GM12873 (cell line): ENCODE results near the gene ZFAND3.

Source experiments
- TF ChIP-seq, protein P1 (sequence below): IDR thresholded peaks from 2 replicates; pipeline ENCODE4 v1.5.1; 2012; ENCODE audit warnings: low read depth, mild to moderate bottlenecking, moderate library complexity, low read length, control low read depth; ENCODE audit not compliant: insufficient read depth; ENCODE audit errors: missing control alignments

Gene ZFAND3

DNA sequence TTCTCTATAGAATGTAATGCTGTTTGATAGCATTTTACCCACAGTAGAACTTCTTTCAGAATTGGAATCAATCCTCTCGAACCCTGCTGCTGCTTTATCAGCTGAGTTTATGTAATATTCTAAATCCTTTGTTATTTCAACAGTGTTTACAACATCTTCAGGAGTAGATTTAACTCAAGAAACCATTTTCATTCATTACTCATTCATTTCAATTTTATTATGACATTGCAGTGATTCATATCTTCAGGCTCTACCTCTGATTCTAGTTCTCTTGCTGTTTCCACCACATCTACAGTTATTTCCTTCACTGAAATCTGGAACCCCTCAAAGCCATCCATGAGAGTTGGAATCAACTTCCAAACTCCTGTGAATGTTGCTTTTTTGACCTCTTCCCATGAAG, 93.7 kb downstream of the ZFAND3 start:
- TF ChIP-seq, protein P1, sequence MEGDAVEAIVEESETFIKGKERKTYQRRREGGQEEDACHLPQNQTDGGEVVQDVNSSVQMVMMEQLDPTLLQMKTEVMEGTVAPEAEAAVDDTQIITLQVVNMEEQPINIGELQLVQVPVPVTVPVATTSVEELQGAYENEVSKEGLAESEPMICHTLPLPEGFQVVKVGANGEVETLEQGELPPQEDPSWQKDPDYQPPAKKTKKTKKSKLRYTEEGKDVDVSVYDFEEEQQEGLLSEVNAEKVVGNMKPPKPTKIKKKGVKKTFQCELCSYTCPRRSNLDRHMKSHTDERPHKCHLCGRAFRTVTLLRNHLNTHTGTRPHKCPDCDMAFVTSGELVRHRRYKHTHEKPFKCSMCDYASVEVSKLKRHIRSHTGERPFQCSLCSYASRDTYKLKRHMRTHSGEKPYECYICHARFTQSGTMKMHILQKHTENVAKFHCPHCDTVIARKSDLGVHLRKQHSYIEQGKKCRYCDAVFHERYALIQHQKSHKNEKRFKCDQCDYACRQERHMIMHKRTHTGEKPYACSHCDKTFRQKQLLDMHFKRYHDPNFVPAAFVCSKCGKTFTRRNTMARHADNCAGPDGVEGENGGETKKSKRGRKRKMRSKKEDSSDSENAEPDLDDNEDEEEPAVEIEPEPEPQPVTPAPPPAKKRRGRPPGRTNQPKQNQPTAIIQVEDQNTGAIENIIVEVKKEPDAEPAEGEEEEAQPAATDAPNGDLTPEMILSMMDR: no peak

DNA sequence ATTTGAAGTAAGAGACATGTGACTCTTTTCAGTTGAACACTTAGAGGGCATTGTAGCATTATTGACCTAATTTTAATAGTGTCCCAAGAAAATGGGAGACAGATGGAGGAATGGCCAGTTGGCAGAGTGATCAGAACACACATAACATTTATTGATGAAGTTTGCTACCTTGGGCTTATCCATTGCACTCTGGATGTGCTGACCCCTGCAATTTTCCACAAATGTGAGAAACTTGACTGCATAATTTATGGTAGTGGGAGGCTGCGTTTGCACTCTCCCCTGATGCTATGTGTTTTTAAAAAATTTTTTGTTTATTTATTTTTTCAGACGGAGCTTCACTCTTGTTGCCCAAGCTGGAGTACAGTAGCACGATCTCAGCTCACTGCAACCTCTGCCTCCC, 95.9 kb downstream of the ZFAND3 start:
- TF ChIP-seq, protein P1: no peak

DNA sequence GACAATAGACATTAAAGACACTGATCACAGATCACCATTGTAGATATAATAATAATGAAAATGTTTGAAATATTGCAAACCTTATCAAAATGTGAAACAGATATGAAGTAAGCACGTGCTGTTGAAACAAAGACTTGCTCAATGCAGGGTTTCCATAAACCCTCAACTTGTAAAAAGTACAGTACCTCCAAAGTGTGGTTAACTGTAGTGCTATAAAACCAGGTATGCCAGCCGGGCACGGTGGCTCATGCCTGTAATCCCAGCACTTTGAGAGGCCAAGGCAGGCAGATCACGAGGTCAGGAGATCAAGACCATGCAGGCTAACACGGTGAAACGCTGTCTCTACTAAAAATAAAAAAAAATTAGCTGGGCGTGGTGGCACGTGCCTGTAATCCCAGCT, 96.6 kb downstream of the ZFAND3 start:
- TF ChIP-seq, protein P1: no peak

DNA sequence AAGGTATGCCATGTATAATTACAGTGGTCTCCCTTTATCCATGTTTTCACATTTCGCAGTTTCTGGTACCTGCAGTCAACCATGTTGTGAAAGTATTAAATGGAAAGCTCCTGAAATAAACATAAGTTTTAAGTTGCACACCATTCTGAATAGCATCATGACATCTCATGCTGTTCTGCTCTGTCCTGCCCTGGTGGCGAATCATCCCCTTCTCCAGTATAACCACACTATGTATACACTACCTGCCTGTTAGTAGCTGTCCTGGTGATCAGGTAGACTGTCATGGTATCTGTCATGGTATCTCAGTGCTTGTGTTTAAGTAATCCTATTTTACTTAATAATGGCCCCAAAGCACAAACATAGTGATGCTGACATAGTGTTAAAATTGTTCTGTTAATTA, 97.1 kb downstream of the ZFAND3 start:
- TF ChIP-seq, protein P1: no peak

DNA sequence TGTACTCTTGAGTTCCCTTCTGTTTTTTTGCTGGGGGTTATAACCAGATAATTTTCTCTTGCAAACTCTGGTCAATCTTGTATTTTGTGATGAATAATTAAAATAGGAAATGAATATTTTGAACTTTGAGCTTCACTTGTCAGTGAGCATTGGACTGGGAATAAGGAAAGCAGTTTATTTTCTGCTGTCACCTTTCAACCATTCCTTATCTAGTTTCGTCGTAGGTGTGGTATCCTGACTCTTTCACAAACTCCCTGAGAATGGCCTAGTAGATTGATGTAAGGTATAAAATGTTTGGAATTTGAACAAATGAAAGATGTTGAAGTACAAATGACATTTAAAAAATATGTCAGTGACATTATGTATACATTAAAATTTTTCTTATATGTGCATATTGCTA, 98.0 kb downstream of the ZFAND3 start:
- TF ChIP-seq, protein P1: no peak

DNA sequence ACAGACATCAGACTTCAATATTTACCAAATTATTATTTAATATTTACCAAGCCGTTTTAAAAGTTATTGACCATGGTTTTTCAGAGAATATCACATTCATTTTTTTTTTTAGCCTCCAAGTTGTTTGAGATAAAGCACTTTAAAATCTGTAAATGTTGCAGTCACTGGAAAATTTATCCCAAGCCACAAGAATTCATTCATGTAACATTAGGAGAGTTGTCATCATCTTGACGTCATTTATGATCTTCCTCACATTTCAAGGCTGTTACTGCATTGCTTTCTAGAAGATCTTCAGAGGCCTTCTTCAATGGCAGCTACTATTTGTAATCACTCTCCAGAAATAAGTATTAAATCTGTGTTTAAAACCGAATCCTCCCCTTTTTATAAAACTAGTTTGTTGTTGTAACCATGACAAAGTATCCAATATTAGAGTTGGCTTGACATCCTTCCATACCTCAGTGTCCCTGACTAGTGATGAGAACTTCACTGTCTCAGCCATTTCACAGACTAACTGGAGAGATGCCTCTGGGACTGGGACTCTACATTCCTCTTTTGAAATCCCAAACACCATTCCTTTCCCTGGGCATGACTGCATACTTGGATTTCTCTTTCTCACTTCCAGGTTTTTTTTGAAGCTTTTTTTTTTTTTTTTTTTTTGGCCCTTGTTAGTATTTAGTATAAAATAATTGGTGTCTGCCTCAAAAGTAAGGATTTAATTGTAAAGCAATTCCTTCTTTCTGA, 100.1 kb downstream of the ZFAND3 start:
- TF ChIP-seq, protein P1: no peak

DNA sequence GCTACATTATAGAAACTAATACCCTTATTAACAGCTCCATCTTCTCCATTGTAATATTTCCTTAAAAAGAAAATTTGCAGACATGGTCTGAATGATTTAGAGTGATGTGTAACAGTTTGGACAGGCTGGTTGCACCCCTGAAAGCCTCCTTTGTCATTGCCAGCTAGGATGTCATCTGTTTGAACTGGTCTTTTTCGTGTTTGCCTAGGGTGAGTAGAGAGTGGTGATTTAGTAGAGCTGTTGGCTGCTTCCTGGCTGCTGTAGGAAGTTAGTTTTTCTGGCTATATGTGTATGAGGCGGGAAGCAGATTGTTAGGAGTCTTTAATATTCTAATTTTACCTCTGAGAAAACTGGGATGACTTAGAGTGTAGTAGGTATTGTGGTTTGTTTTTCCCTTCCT, 101.1 kb downstream of the ZFAND3 start:
- TF ChIP-seq, protein P1: no peak
